ENCODE measurements around the gene SLC35E1.

The SLC35E1 gene

DNA sequence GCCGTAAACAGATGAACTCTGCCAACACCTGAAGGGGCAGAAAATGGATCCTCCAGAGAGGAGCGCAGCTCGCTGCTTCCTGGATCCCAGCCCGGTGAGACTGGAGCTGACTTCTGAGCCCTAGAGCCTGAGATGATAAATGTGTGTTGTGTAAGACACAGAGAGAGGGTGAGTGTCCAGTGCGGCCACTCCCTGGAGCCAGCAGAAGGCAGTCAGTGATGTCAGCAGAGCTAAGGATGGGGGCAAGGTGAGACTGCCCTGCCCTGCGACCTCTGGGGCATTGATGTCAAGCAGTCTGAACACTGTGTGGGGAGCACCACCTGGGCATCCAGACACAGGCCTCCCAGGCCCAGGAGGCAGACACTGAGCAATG lies 9.7 kb upstream of the SLC35E1 start:
- DNase-seq: no peak
- in situ Hi-C loops (cut with HindIII; ENCODE audit: low pct_ligation_motif_present, low sequenced_read_pairs): no loop called here
- H3K36me3 ChIP-seq (replicated peaks): peaks cover 17% of the 10 kb centered on the region
- H3K27me3 ChIP-seq (replicated peaks): no peaks in the 10 kb centered on the region
- TF ChIP-seq, protein P1, sequence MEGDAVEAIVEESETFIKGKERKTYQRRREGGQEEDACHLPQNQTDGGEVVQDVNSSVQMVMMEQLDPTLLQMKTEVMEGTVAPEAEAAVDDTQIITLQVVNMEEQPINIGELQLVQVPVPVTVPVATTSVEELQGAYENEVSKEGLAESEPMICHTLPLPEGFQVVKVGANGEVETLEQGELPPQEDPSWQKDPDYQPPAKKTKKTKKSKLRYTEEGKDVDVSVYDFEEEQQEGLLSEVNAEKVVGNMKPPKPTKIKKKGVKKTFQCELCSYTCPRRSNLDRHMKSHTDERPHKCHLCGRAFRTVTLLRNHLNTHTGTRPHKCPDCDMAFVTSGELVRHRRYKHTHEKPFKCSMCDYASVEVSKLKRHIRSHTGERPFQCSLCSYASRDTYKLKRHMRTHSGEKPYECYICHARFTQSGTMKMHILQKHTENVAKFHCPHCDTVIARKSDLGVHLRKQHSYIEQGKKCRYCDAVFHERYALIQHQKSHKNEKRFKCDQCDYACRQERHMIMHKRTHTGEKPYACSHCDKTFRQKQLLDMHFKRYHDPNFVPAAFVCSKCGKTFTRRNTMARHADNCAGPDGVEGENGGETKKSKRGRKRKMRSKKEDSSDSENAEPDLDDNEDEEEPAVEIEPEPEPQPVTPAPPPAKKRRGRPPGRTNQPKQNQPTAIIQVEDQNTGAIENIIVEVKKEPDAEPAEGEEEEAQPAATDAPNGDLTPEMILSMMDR (IDR thresholded peaks at IDR 0.05; ENCODE audit: low read depth, low read length, missing control alignments): no peak
- H3K4me3 ChIP-seq (ENCODE audit: low read depth, low read length): no peak overlapping the region
- no peak overlapping the region for H3K27ac ChIP-seq

DNA sequence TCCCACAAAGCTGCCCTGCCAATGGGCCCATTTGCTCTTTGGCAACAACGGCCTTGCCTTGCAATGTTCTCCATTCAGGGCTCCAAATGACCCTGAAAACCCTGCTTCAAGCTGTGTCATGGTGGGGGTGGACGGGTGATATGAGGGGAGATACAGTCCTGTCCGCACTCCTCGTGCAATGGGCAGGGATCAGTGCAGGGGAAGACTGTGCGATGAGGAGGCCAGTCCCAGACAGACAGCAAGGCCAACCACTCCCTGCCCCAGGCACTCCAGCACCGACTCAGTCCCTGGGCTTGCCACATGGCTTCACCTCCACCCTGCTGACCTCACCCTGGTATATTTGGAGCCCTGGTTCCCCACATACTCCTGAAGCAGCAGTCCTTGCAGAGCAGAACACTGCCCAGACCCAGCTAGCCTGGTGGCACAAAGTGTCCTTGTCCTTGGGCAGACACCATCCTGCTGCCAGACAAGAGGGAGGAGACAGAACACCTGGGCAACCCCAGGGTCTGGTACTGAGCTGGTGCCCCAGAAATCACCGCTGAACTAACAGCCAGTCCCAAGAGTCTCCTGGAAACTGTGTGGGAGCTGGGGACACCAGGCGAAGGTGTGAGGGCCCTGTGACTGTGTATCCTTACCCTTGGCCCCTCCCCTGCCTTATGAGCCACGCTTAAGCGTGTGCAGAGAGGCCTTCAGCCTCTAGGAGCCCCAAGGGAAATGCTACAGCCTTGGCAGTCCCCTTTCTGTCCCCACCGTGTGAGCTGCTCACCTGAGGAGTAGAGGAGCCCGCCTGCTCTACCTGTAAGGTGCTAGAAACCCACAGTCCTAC lies 9.1 kb upstream of the SLC35E1 start:
- TF ChIP-seq, protein P1 (IDR thresholded peaks at IDR 0.05; ENCODE audit: low read depth, low read length, missing control alignments): no peak
- no peak for DNase-seq
- H3K27me3 ChIP-seq (replicated peaks): no peaks in the 10 kb centered on the region
- no peak overlapping the region for H3K4me3 ChIP-seq (ENCODE audit: low read depth, low read length)
- in situ Hi-C loops (cut with HindIII; ENCODE audit: low pct_ligation_motif_present, low sequenced_read_pairs): no loop called here
- H3K27ac ChIP-seq: no peak overlapping the region
- peaks cover 23% of the 10 kb centered on the region for H3K36me3 ChIP-seq (replicated peaks)

DNA sequence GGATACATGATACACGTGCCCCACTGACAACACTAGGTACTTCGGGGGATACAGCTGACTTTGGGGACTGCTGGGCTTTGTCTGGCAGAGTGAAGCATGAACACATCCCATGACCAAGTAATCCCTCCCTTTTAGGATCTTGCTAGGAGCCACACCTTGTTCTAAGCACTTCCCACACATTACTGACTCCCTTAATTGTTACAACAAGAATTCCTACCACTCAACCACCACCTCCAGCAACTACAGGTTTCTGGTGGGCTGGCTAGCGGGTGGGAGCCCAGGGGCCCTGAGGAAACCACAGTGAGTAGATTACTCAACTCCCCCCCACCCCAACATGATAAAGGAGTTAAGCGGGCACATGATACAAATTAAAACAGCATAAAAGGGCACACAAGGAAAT lies 7.2 kb upstream of the SLC35E1 start:
- H3K36me3 ChIP-seq (replicated peaks): peaks cover 29% of the 10 kb centered on the region
- in situ Hi-C loops (cut with HindIII; ENCODE audit: low pct_ligation_motif_present, low sequenced_read_pairs): no loop called here
- H3K4me3 ChIP-seq (ENCODE audit: low read depth, low read length): no peak overlapping the region
- no peak for DNase-seq
- H3K27ac ChIP-seq: no peak overlapping the region
- TF ChIP-seq, protein P1 (IDR thresholded peaks at IDR 0.05; ENCODE audit: low read depth, low read length, missing control alignments): no peak
- no peaks in the 10 kb centered on the region for H3K27me3 ChIP-seq (replicated peaks)

DNA sequence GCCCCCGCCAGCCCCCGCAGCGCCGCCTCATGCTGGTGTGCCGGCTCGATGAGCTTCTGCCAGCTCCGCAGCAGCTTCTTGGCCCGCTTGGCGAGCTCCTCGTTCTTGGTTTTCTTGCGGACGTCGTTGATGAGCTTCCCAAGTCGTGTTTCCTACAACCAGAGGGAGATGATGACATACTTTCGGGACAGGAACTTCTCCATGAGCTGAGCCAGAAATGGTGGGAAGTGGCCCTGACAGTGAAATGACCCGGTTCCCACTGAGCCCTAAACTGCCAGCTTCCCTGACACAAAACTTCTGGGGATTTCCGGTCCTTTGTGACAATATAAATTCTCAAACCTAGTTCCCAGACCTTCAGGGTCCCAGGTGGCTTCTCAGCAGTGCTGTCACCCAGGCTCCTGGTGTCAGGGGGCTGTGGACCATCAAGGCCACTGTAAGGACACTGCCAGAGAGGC lies 5.3 kb upstream of the SLC35E1 start:
- Histone ChIP-seq H3K27ac (no peak overlapping the region), H3K27me3 (replicated peaks) (no peaks in the 10 kb centered on the region), H3K4me3 (ENCODE audit: low read depth, low read length) (no peak overlapping the region), H3K36me3 (replicated peaks) (peaks cover 29% of the 10 kb centered on the region)
- in situ Hi-C loops (cut with HindIII; ENCODE audit: low pct_ligation_motif_present, low sequenced_read_pairs): no loop called here
- TF ChIP-seq, protein P1 (IDR thresholded peaks at IDR 0.05; ENCODE audit: low read depth, low read length, missing control alignments): no peak
- DNase-seq: no peak

DNA sequence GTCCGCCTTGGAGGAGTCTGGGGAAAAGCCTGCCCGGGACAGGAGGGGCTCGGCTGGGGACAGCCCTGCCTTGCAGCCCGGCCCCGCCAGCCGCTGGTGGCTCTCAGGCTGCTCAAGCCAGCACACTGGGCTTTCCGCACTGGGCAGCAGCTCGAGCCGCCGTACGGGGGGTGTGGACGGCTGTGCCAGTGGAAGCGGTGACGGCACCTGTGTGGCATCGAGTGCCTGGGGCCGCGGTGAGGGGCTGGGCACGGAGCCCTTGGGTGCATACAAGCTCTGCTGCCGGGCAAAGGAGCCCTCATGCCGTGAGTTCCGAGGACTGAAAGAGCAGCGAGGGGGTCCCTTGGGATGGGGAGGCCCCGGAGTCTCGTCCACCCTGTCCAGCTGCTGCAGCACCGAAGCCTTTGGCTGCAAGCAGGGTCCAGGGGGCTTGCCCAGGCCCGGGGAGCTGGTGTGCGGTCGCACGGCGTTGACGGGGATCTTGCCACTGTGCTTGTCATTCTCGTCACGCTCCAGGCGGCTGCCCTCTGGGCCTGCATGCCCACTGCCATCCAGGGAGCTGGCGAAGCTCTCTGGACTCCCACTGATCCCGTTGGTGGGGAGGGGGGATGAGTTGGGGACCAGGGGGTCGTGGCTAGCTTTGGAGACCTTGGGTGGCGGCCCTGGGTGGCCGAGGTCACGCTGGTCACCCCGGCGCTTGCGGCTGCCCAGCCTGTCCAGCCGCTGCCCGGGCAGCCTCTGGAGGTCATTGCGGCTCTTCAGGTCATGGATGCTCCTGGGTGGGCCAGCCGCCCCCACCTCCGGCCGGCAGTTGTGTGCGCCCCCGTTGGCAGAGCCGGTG lies 4.7 kb upstream of the SLC35E1 start:
- peaks cover 28% of the 10 kb centered on the region for H3K36me3 ChIP-seq (replicated peaks)
- H3K4me3 ChIP-seq (ENCODE audit: low read depth, low read length): no peak overlapping the region
- in situ Hi-C loops (cut with HindIII; ENCODE audit: low pct_ligation_motif_present, low sequenced_read_pairs): no loop called here

More for the DNA sequence above, 4.7 kb upstream of the SLC35E1 start:
- Histone ChIP-seq H3K27ac (no peak overlapping the region), H3K27me3 (replicated peaks) (no peaks in the 10 kb centered on the region)
- DNase-seq: no peak
- TF ChIP-seq, protein P1 (IDR thresholded peaks at IDR 0.05; ENCODE audit: low read depth, low read length, missing control alignments): no peak
